ENCODE results near the gene PRSS57.
"Not testable (repeated sequence)": the region's sequence is repeated elsewhere in the genome, so short reads cannot be mapped to it uniquely, and the experiment has no call there.

The PRSS57 gene

GRCh38 chr19:695352-695949, at the start of gene PRSS57:
PRSS57 (minus strand) TSS chr19:695452; CDS start chr19:695430, 22 bp downstream.
- DNase-seq (ENCODE audit: low read depth) = no peak

- DNase-seq (ENCODE audit: low read depth) = no peak
Observed at GRCh38 chr19:743168-743687, 48.0 kb upstream of the PRSS57 start.

GRCh38 chr19:742540-743075, 47.4 kb upstream of the PRSS57 start:
- no peak for DNase-seq (ENCODE audit: low read depth)

- no peak for DNase-seq (ENCODE audit: low read depth)
Observed at GRCh38 chr19:741506-742131, 46.4 kb upstream of the PRSS57 start.

GRCh38 chr19:740816-741505, 45.7 kb upstream of the PRSS57 start:
- not testable (repeated sequence) for DNase-seq (ENCODE audit: low read depth)

- DNase-seq (ENCODE audit: low read depth) = no peak
Observed at GRCh38 chr19:739998-740715, 44.9 kb upstream of the PRSS57 start.

GRCh38 chr19:738509-739128, 43.4 kb upstream of the PRSS57 start:
- DNase-seq (ENCODE audit: low read depth) = no peak

GRCh38 chr19:737591-738093, 42.4 kb upstream of the PRSS57 start:
- DNase-seq (ENCODE audit: low read depth) = peak; percentile 40

- no peak for DNase-seq (ENCODE audit: low read depth)
Observed at GRCh38 chr19:736125-736524, 40.9 kb upstream of the PRSS57 start.

GRCh38 chr19:734716-735115, 39.5 kb upstream of the PRSS57 start:
- no peak for DNase-seq (ENCODE audit: low read depth)

GRCh38 chr19:732148-733069, 37.2 kb upstream of the PRSS57 start:
- DNase-seq (ENCODE audit: low read depth) = no peak

GRCh38 chr19:731000-731399, 35.7 kb upstream of the PRSS57 start:
- no peak for DNase-seq (ENCODE audit: low read depth)

- DNase-seq (ENCODE audit: low read depth) = no peak
Observed at GRCh38 chr19:729965-730668, 34.9 kb upstream of the PRSS57 start.

GRCh38 chr19:729564-729963, 34.3 kb upstream of the PRSS57 start:
- not testable (repeated sequence) for DNase-seq (ENCODE audit: low read depth)

GRCh38 chr19:728011-728410, 32.8 kb upstream of the PRSS57 start:
- DNase-seq (ENCODE audit: low read depth) = no peak

GRCh38 chr19:726993-727956, 32.0 kb upstream of the PRSS57 start:
- no peak for DNase-seq (ENCODE audit: low read depth)

GRCh38 chr19:725461-726089, 30.3 kb upstream of the PRSS57 start:
- no peak for DNase-seq (ENCODE audit: low read depth)

- no peak for DNase-seq (ENCODE audit: low read depth)
Observed at GRCh38 chr19:723714-724113, 28.5 kb upstream of the PRSS57 start.

All from stimulated activated CD8-positive, alpha-beta memory T cell treated with anti-CD3 and anti-CD28 coated beads, Interleukin-7, amount 100 ng/mL, for 24 hours (primary cell).